Measurements from ENCODE around the gene ARIH2. TPM values are rescaled to one million over a fixed set of nuclear protein-coding genes. Genes with fewer than 3 reads are reported as not detected.

Gene ARIH2
- total RNA-seq, 1 donor = 120 TPM

Other genes starting within 250 kb of the ARIH2 start
- 6.3 TPM for gene NCKIPSD, start 232.9 kb upstream of the ARIH2 start, total RNA-seq
- 92.5 TPM for gene IP6K2, start 201.6 kb upstream of the ARIH2 start, total RNA-seq
- 26.1 TPM for gene PRKAR2A, start 71.0 kb upstream of the ARIH2 start, total RNA-seq
- gene SLC25A20, start 20.0 kb upstream of the ARIH2 start, total RNA-seq = 2.2 TPM
- gene P4HTM, start 71.4 kb downstream of the ARIH2 start, total RNA-seq = 18.6 TPM
- 31.9 TPM for gene WDR6, start 88.5 kb downstream of the ARIH2 start, total RNA-seq
- gene DALRD3, start 99.7 kb downstream of the ARIH2 start, total RNA-seq = 16.3 TPM
- gene NDUFAF3, start 103.3 kb downstream of the ARIH2 start, total RNA-seq = 27.9 TPM
- gene IMPDH2, start 110.6 kb downstream of the ARIH2 start, total RNA-seq = 81.5 TPM
- gene QRICH1, start 175.2 kb downstream of the ARIH2 start, total RNA-seq = 143 TPM
- gene QARS1, start 185.9 kb downstream of the ARIH2 start, total RNA-seq = 262 TPM
- 21.5 TPM for gene USP19, start 202.0 kb downstream of the ARIH2 start, total RNA-seq
- 3.1 TPM for gene LAMB2, start 214.2 kb downstream of the ARIH2 start, total RNA-seq
- 15.4 TPM for gene CCDC71, start 247.5 kb downstream of the ARIH2 start, total RNA-seq

Data from mononuclear cell (primary cell).